ENCODE measurements around the gene C1orf232. TPM values are rescaled to one million over a fixed set of nuclear protein-coding genes. Genes with fewer than 3 reads are reported as not detected.

Gene C1orf232
- total RNA-seq, 1 experiment from 2014 or later = not detected

- intact Hi-C loops (cut with micrococcal nuclease) = loop anchor here (5.0 kb wide), 1 partner anchor 56 kb away; no protein-coding TSS in a partner anchor
- Histone ChIP-seq H4K20me1 (ENCODE audit: low read length) (no peaks in the 10 kb centered on the region), H3K79me2 (ENCODE audit: low read length) (no peaks in the 10 kb centered on the region), H3K9ac (ENCODE audit: low read length) (no peak overlapping the region), H3K27me3 (ENCODE audit: low read length) (no peaks in the 10 kb centered on the region), H3K4me3 (ENCODE audit: low read length) (peak overlapping the region; percentile 65; the same call in 1 of the 2 replicates), H3F3A (ENCODE audit: low read length, unreplicated experiment) (no peaks in the 10 kb centered on the region), H3K36me3 (ENCODE audit: low read depth, low read length) (no peaks in the 10 kb centered on the region), H3K27ac (ENCODE audit: low read length) (no peak overlapping the region), H2AFZ (ENCODE audit: low read length) (peak overlapping the region; percentile 88), H3K4me1 (ENCODE audit: insufficient read depth, low read length) (0 out of 2 replicates have a peak, but pooled peaks cover 4% of the 10 kb centered on the region), H3K4me2 (ENCODE audit: low read length) (peak overlapping the region; percentile 82), H3K9me2 (replicated peaks; ENCODE audit: low read length) (no peaks in the 10 kb centered on the region), H3K9me3 (ENCODE audit: low read length) (no peaks in the 10 kb centered on the region)
- no peak for DNase-seq
- CTCF ChIA-PET = no interaction called here
- POLR2A ChIA-PET (ENCODE audit: unreplicated experiment) = no interaction called here
- TF ChIP-seq EZH2phosphoT487 (IDR thresholded peaks at IDR 0.05; ENCODE audit: borderline replicate concordance, low read length) (no peak), CTCF (conservative IDR thresholded peaks at IDR 0.05; ENCODE audit: low read depth, low read length) (no peak), EZH2 (IDR thresholded peaks at IDR 0.05; ENCODE audit: low read length, unreplicated experiment) (no peak)
- no peak for ATAC-seq
- no TSS peak for BruUV-seq (replicated peaks)
Measured at GRCh38 chr1:26163684-26164035, 5.1 kb downstream of the C1orf232 start.

- Histone ChIP-seq H3K4me2 (ENCODE audit: low read length) (peak overlapping the region; percentile 98), H2AFZ (ENCODE audit: low read length) (peak overlapping the region; percentile 95), H3K9me3 (ENCODE audit: low read length) (no peaks in the 10 kb centered on the region), H3K9ac (ENCODE audit: low read length) (no peak overlapping the region), H3K36me3 (ENCODE audit: low read depth, low read length) (no peaks in the 10 kb centered on the region), H3K9me2 (replicated peaks; ENCODE audit: low read length) (no peaks in the 10 kb centered on the region), H3K27me3 (ENCODE audit: low read length) (no peaks in the 10 kb centered on the region), H4K20me1 (ENCODE audit: low read length) (no peaks in the 10 kb centered on the region), H3K79me2 (ENCODE audit: low read length) (no peaks in the 10 kb centered on the region), H3F3A (ENCODE audit: low read length, unreplicated experiment) (no peaks in the 10 kb centered on the region), H3K4me3 (ENCODE audit: low read length) (peak overlapping the region; percentile 74), H3K4me1 (ENCODE audit: insufficient read depth, low read length) (0 out of 2 replicates have a peak, but pooled peaks cover 4% of the 10 kb centered on the region), H3K27ac (ENCODE audit: low read length) (no peak overlapping the region)
- no peak for ATAC-seq
- intact Hi-C loops (cut with micrococcal nuclease) = loop anchor here (5.0 kb wide), 1 partner anchor 55 kb away; no protein-coding TSS in a partner anchor
- ChIA-PET CTCF (no interaction called here), POLR2A (ENCODE audit: unreplicated experiment) (interaction anchor here (0.5 kb wide), 1 partner anchor 121 kb away, joined by 4 read pairs; no protein-coding TSS in a partner anchor)
- BruUV-seq (replicated peaks) = no TSS peak
- peak; percentile 13 for DNase-seq
- TF ChIP-seq EZH2phosphoT487 (IDR thresholded peaks at IDR 0.05; ENCODE audit: borderline replicate concordance, low read length) (no peak), EZH2 (IDR thresholded peaks at IDR 0.05; ENCODE audit: low read length, unreplicated experiment) (no peak), CTCF (conservative IDR thresholded peaks at IDR 0.05; ENCODE audit: low read depth, low read length) (no peak)
Measured at GRCh38 chr1:26162220-26162709, 6.5 kb downstream of the C1orf232 start.

Measured in PC-3 (cell line).